Spleen (tissue), 11 donors: ENCODE data around the gene PLAAT3. TPM values are rescaled to one million over a fixed set of nuclear protein-coding genes. Genes with fewer than 3 reads are reported as not detected.

Experiments used
- DNase-seq: peaks from one replicate; pipeline ENCODE4 v3.0.0-alpha.2; 2020
- H3K27ac ChIP-seq, 8 donors: fragments of 200-600 bp; sonication (generic) in 7 of 8; 1 replicate in 4 of 8; 2 replicates in 4 of 8; pipeline versions ENCODE4 v1.5.0 to v1.8.0; 2016 to 2021; ENCODE audit warnings: inconsistent platforms in 4 of 8, mild to moderate bottlenecking in 4 of 8, moderate library complexity in 1 of 8
- H3K27me3 ChIP-seq, 7 donors: fragments of 200-600 bp; sonication (generic) in 6 of 7; replicated peaks in 1 of 7; 1 replicate in 4 of 7; 2 replicates in 3 of 7; pipeline versions ENCODE4 v1.5.0 to v1.8.0; 2016 to 2021; ENCODE audit warnings: inconsistent platforms in 3 of 7, mild to moderate bottlenecking in 1 of 7
- H3K36me3 ChIP-seq, 6 donors: fragments of 200-600 bp; sonication (generic) in 5 of 6; 1 replicate in 4 of 6; 2 replicates in 2 of 6; pipeline versions ENCODE4 v1.5.0 to v1.8.0; 2016 to 2021; ENCODE audit warnings: inconsistent platforms in 2 of 6
- H3K4me1 ChIP-seq, 6 donors: fragments of 200-600 bp; sonication (generic) in 5 of 6; 1 replicate in 3 of 6; 2 replicates in 3 of 6; pipeline versions ENCODE4 v1.5.0 to v1.8.0; 2016 to 2021; ENCODE audit warnings: inconsistent platforms in 3 of 6
- H3K4me3 ChIP-seq, 8 donors: fragments of 200-600 bp; sonication (generic) in 7 of 8; 1 replicate in 4 of 8; 2 replicates in 4 of 8; pipeline versions ENCODE4 v1.5.0 to v1.8.0; 2016 to 2021; ENCODE audit warnings: inconsistent platforms in 4 of 8, mild to moderate bottlenecking in 4 of 8, moderate library complexity in 2 of 8
- H3K9me3 ChIP-seq, 8 donors: fragments of 200-600 bp; sonication (generic) in 7 of 8; 1 replicate in 4 of 8; 2 replicates in 4 of 8; pipeline versions ENCODE4 v1.5.0 to v1.8.0; 2016 to 2021; ENCODE audit warnings: inconsistent platforms in 4 of 8
- CTCF ChIP-seq, 11 experiments: fragments of 200-600 bp in 7 of 11; fragments of 450-650 bp in 4 of 11; sonication (generic) in 4 of 11; IDR thresholded peaks in 8 of 11; conservative IDR thresholded peaks in 3 of 11; 1 replicate in 7 of 11; 2 replicates in 4 of 11; pipeline versions ENCODE4 v1.4.0 to v1.8.0; 2016 to 2021; ENCODE audit warnings: antibody characterized with exemption in 11 of 11, inconsistent platforms in 4 of 11, mild to moderate bottlenecking in 1 of 11
- POLR2A ChIP-seq, 3 donors: fragments of 450-650 bp; IDR thresholded peaks; one replicate each; pipeline ENCODE4 v1.5.1; 2017; ENCODE audit warnings: antibody characterized with exemption in 3 of 3, mild to moderate bottlenecking in 1 of 3
- POLR2AphosphoS5 ChIP-seq, 3 donors: sonication (generic); formaldehyde crosslinking; IDR thresholded peaks; one replicate each; pipeline ENCODE4 v1.5.1; 2017; ENCODE audit warnings: antibody characterized with exemption in 3 of 3
- WGBS, 5 donors: extraction: QIAGEN DNeasy Blood & Tissue Kit in 3 of 5; methylation state at CpG; one replicate each; pipeline versions ENCODE4 v1.1.5 to v1.1.7; 2013 to 2018; 5-methylcytosine and 5-hydroxymethylcytosine counted together
- intact Hi-C: fragments of 100-400 bp; cut with DNase I; formaldehyde crosslinking; loops from one replicate; pipeline ENCODE4 v1.15.0; 2023; ENCODE audit warnings: low total_unique reads
- polyA plus RNA-seq, 3 donors: library from polyadenylated mRNA; stranded (reverse); fragments of 200-250 nt; gene quantifications; one replicate each; pipeline ENCODE4 v1.2.1, GENCODE V29; 2013
- total RNA-seq, 7 donors: library from RNA; depleted of rRNA in 3 of 7; stranded (reverse); fragments of >200 nt in 3 of 7; fragmentation: NEBNext Ultra II Directional in 4 of 7; extraction: Animal tissue kit (Norgen Biotek cat#: 25700) in 4 of 7; gene quantifications; one replicate each; pipeline versions ENCODE4 v1.1.0 to v1.2.1, GENCODE V29; 2016 to 2021
- donor health status: healthy with polysubstance abuse.
- donor health status: DM: no; HTN: no; CAD: no; lungs with moderate emphysema.
- donor health status: DM: no; HTN: no; CAD: no.
- donor health status: Bipolar disorder and iron deficiency.
- donor health status: healthy.
- donor health status: DM: no; HTN: no; CAD: no.
- donor health status: DM: yes; HTN: yes; CAD: no.

Gene PLAAT3
- total and polyA plus RNA-seq, 10 donors: 14.5 to 35.1 (median 24.7) TPM

DNA sequence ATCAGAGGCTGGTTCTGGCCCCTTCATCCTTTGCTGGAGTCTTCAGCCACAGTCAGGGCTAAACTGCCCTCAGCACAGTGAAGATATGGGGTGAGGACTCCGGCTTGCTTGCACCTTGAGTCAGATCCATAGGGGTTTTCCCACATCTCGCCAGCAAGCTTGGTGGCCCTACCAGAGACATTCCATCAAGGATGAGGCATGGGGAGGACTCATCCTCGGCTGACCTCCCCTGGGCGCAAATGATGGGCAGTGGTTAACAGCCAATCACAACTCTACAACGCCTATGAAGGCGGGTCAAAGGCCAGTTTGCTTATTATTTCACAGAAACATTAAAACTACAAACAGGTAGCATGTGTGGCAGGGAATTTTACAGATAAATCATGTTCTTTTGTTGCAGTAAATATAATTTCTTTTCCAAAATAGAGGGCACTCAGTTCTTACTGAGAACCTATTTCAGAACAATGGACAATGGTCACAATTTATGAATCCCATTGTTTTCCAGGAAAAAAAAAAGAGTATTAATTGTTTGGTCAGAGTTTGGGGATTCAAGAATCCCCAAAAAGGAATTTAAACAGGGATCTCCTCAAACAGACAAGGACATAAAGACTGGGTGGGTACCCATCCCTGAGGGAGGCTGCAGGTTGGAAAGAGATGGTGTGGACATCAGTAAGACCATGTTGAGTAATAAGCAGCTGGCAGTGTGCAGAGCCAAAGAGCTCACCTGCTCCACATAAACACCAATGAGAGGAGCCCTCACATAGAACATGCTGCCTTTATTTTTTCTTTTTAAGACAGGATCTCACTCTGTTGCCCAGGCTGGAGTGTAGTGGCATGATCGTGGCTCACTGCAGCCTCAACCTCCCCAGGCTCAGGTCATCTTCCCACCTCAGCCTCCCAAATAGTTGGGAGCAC is 14.8 kb downstream of the PLAAT3 start:
- DNase-seq: no peak
- H3K4me1 ChIP-seq: peaks cover 0 to 6% (median 0%) of the 10 kb centered on the region in 6 donors
- WGBS, 5 donors: 77 to 92% (median 85%) methylated on average over 7 of the region's 7 CpGs
- H3K9me3 ChIP-seq: no peaks in the 10 kb centered on the region
- no peaks in the 10 kb centered on the region for H3K27me3 ChIP-seq
- intact Hi-C loops: no loop called here
- no peak overlapping the region for H3K27ac ChIP-seq
- no peak for TF ChIP-seq POLR2A (IDR thresholded peaks at IDR 0.05)
- TF ChIP-seq CTCF (IDR thresholded peaks at IDR 0.05 in 8 of 11, conservative IDR thresholded peaks at IDR 0.05 in 3 of 11): no peak
- TF ChIP-seq POLR2AphosphoS5 (IDR thresholded peaks at IDR 0.05): no peak
- H3K4me3 ChIP-seq: no peak overlapping the region
- peaks cover 0 to 27% (median 4%) of the 10 kb centered on the region in 6 donors for H3K36me3 ChIP-seq

DNA sequence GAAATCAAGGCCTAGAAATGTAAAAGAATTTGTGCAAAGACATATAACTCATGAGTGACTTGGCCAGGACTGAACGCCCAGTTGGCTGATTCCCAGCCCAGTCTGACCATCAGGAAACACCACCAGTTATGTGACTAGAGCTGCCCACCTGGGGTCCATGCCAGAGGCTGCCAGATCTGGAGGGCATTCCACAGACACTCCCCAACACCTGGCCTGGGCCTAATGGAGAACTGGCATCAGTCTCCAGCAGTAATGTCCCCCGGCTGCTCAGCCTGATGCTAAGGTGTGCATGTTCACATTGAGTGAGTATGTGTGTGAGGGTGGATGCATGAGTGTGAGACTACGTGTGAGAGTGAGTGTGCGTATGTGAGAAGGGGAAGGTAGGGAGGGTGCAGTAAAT is 15.7 kb downstream of the PLAAT3 start:
- H3K4me1 ChIP-seq: peaks cover 0 to 6% (median 0%) of the 10 kb centered on the region in 6 donors
- H3K4me3 ChIP-seq: no peak overlapping the region
- TF ChIP-seq POLR2AphosphoS5 (IDR thresholded peaks at IDR 0.05): no peak
- TF ChIP-seq CTCF (IDR thresholded peaks at IDR 0.05 in 8 of 11, conservative IDR thresholded peaks at IDR 0.05 in 3 of 11): no peak
- no peak for TF ChIP-seq POLR2A (IDR thresholded peaks at IDR 0.05)
- no peak overlapping the region for H3K27ac ChIP-seq
- intact Hi-C loops: no loop called here
- 81 to 92% (median 86%) methylated on average over 4 of the region's 4 CpGs for whole genome bisulfite sequencing, 5 donors
- peaks cover 0 to 27% (median 4%) of the 10 kb centered on the region in 6 donors for H3K36me3 ChIP-seq
- DNase-seq: no peak
- H3K27me3 ChIP-seq: no peaks in the 10 kb centered on the region
- H3K9me3 ChIP-seq: no peaks in the 10 kb centered on the region

DNA sequence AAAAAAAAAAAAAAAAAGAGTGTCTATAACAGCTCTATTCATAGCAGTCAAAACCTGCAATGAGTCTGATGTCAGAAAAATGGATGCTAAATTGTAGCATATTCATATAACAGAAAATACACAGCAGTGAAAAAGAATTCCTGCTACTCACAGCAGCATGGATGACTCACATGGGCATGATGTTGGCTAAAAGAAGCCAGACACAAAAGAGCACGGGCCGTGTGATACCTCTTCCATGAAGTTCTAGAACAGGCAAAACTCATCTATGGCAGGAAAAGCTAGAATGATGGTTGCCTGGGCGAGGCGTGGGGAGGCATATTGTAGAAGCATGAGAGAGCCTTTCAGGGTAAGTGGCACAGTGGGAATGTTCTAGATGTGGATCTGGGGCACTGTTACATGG is 18.9 kb downstream of the PLAAT3 start:
- no peak overlapping the region for H3K4me3 ChIP-seq
- no peak for TF ChIP-seq CTCF (IDR thresholded peaks at IDR 0.05 in 8 of 11, conservative IDR thresholded peaks at IDR 0.05 in 3 of 11)
- TF ChIP-seq POLR2AphosphoS5 (IDR thresholded peaks at IDR 0.05): no peak
- no peak for TF ChIP-seq POLR2A (IDR thresholded peaks at IDR 0.05)
- peaks cover 0 to 59% (median 4%) of the 10 kb centered on the region in 6 donors for H3K36me3 ChIP-seq
- WGBS, 5 donors: 84 to 94% (median 89%) methylated on average over 4 of the region's 4 CpGs
- no peak for DNase-seq
- no peaks in the 10 kb centered on the region for H3K9me3 ChIP-seq
- no peaks in the 10 kb centered on the region for H3K27me3 ChIP-seq
- intact Hi-C loops: no loop called here
- H3K4me1 ChIP-seq: no peaks in the 10 kb centered on the region
- no peak overlapping the region for H3K27ac ChIP-seq

GRCh38 chr11:63592975-63593395 is 21.2 kb downstream of the PLAAT3 start:
- TF ChIP-seq CTCF (IDR thresholded peaks at IDR 0.05 in 8 of 11, conservative IDR thresholded peaks at IDR 0.05 in 3 of 11) (peak in 7 of 11 experiments; percentile 8 to 37 (median 23)), POLR2AphosphoS5 (IDR thresholded peaks at IDR 0.05) (no peak), POLR2A (IDR thresholded peaks at IDR 0.05) (no peak)
- 82 to 87% (median 87%) methylated on average over 3 to 4 of the region's 4 CpGs for WGBS, 5 donors
- intact Hi-C loops: no loop called here
- no peak overlapping the region for H3K4me3 ChIP-seq
- peaks cover 0 to 79% (median 6%) of the 10 kb centered on the region in 6 donors for H3K36me3 ChIP-seq
- H3K27ac ChIP-seq: no peak overlapping the region
- H3K4me1 ChIP-seq: no peaks in the 10 kb centered on the region
- no peak for DNase-seq
- no peaks in the 10 kb centered on the region for H3K9me3 ChIP-seq
- no peaks in the 10 kb centered on the region for H3K27me3 ChIP-seq
